ENCODE results near the gene EFCAB9.
"Not testable (repeated sequence)": the region's sequence is repeated elsewhere in the genome, so short reads cannot be mapped to it uniquely, and the experiment has no call there.

The EFCAB9 gene

GRCh38 chr5:172147857-172148256 lies 46.1 kb upstream of the EFCAB9 start:
- Histone ChIP-seq H3K4me3 (no peak overlapping the region), H3K9me3 (no peaks in the 10 kb centered on the region), H3K27ac (no peak overlapping the region), H3K27me3 (no peaks in the 10 kb centered on the region), H3K4me1 (no peaks in the 10 kb centered on the region), H3K36me3 (peaks cover 0 to 3% (median 0%) of the 10 kb centered on the region in 3 donors)
- no peak for DNase-seq
- intact Hi-C loops (cut with DNase I; ENCODE audit: low total_unique reads), result no loop called here
- TF ChIP-seq CTCF (IDR thresholded peaks at IDR 0.05), result no peak

GRCh38 chr5:172148381-172148780 lies 45.6 kb upstream of the EFCAB9 start:
- no peak overlapping the region for H3K27ac ChIP-seq
- H3K4me1 ChIP-seq, result no peaks in the 10 kb centered on the region
- no peak overlapping the region for H3K4me3 ChIP-seq
- no peaks in the 10 kb centered on the region for H3K27me3 ChIP-seq
- intact Hi-C loops (cut with DNase I; ENCODE audit: low total_unique reads), result no loop called here
- TF ChIP-seq CTCF (IDR thresholded peaks at IDR 0.05), result no peak
- peaks cover 0 to 3% (median 0%) of the 10 kb centered on the region in 3 donors for H3K36me3 ChIP-seq
- no peak for DNase-seq
- H3K9me3 ChIP-seq, result no peaks in the 10 kb centered on the region

GRCh38 chr5:172149073-172149472 lies 44.9 kb upstream of the EFCAB9 start:
- no peak for DNase-seq
- Histone ChIP-seq H3K9me3 (no peaks in the 10 kb centered on the region), H3K4me1 (no peaks in the 10 kb centered on the region), H3K27me3 (no peaks in the 10 kb centered on the region), H3K4me3 (no peak overlapping the region), H3K27ac (no peak overlapping the region), H3K36me3 (peaks cover 0 to 4% (median under 1%) of the 10 kb centered on the region in 3 donors)
- no peak for TF ChIP-seq CTCF (IDR thresholded peaks at IDR 0.05)
- intact Hi-C loops (cut with DNase I; ENCODE audit: low total_unique reads), result no loop called here

- DNase-seq; H3K4me1 ChIP-seq; H3K9me3 ChIP-seq; H3K27ac ChIP-seq; H3K4me3 ChIP-seq; H3K36me3 ChIP-seq; H3K27me3 ChIP-seq; intact Hi-C loops (cut with DNase I; ENCODE audit: low total_unique reads): not testable (repeated sequence)
Observed at GRCh38 chr5:172149481-172149880, 44.5 kb upstream of the EFCAB9 start.

GRCh38 chr5:172150514-172151425 lies 43.2 kb upstream of the EFCAB9 start:
- H3K9me3 ChIP-seq, result no peaks in the 10 kb centered on the region
- H3K36me3 ChIP-seq, result peaks cover 3 to 17% (median 4%) of the 10 kb centered on the region in 3 donors
- H3K27ac ChIP-seq, result no peak overlapping the region
- no peaks in the 10 kb centered on the region for H3K27me3 ChIP-seq
- DNase-seq, result peak; percentile 70 to 73
- no peaks in the 10 kb centered on the region for H3K4me1 ChIP-seq
- intact Hi-C loops (cut with DNase I; ENCODE audit: low total_unique reads), result no loop called here
- H3K4me3 ChIP-seq, result no peak overlapping the region
- TF ChIP-seq CTCF (IDR thresholded peaks at IDR 0.05), result no peak

- Histone ChIP-seq H3K36me3 (peaks cover 8 to 17% (median 11%) of the 10 kb centered on the region in 3 donors), H3K27ac (no peak overlapping the region), H3K4me3 (no peak overlapping the region), H3K4me1 (no peaks in the 10 kb centered on the region), H3K9me3 (no peaks in the 10 kb centered on the region), H3K27me3 (no peaks in the 10 kb centered on the region)
- intact Hi-C loops (cut with DNase I; ENCODE audit: low total_unique reads), result no loop called here
- DNase-seq, result no peak
- TF ChIP-seq CTCF (IDR thresholded peaks at IDR 0.05), result no peak
Observed at GRCh38 chr5:172151661-172152210, 42.2 kb upstream of the EFCAB9 start.
